Measurements from ENCODE around the gene MYO1C. TPM values are rescaled to one million over a fixed set of nuclear protein-coding genes. Genes with fewer than 3 reads are reported as not detected.

The MYO1C gene
- total and polyA plus RNA-seq, 2 experiments from 2014 or later = 76.8 to 85.3 TPM

DNA sequence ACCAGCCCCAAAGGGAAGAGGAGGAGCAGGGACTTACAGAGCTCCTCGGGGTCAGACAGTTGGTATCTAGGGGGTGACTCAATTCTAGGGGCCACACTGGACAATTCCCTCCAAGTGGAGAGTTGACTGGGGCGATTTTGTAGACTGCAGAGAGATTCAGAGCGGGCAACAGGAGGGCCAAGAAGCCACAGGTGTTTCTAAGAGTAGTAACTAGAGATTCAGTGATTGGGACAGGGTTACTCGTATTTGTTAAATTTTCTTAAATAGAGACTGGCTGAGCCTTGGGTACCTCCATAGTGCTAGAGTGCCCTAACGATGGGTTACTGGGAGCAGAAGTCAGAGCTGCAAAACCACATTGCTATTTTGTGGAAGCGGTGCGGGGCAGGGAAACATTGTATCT, 27.2 kb upstream of the MYO1C start:
- 94% methylated on average over 7 of the region's 7 CpGs for WGBS (ENCODE audit: low lambda C conversion rate, missing lambda C conversion rate)

DNA sequence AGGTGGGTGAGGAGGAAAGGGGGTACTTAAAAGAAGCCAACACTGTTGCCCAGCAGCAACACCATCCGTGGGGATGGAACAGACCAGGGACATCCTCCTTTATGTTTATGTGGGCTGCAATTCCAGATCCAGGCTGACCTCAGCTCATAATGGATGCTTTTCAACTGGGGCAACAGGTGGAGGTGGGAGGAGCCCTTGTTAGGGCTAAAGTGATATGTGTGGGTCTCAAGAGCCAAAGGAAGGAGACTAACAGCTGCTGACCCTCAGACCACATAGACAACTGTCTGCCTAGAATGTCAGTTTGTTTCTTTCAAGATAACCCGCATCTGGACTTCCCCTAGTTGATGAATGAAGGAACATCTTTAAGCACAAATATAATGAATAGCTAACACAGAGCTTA, 25.9 kb upstream of the MYO1C start:
- Histone ChIP-seq H3K9me3 (ENCODE audit: low read depth) (no peaks in the 10 kb centered on the region), H3K9me2 (replicated peaks; ENCODE audit: insufficient read depth) (no peaks in the 10 kb centered on the region), H3K79me2 (peaks cover 26% of the 10 kb centered on the region), H3K4me3 (no peak overlapping the region), H2AFZ (no peak overlapping the region), H3K4me1 (ENCODE audit: insufficient read depth) (peaks cover 12% of the 10 kb centered on the region), H3K4me2 (no peak overlapping the region), H3K27ac (no peak overlapping the region), H4K20me1 (ENCODE audit: insufficient read depth, poor library complexity, severe bottlenecking) (no peaks in the 10 kb centered on the region), H3K27me3 (no peaks in the 10 kb centered on the region), H3K36me3 (replicated peaks; ENCODE audit: insufficient read depth, low read depth) (no peaks in the 10 kb centered on the region)
- WGBS (ENCODE audit: low lambda C conversion rate, missing lambda C conversion rate) = 84% methylated on average over 2 of the region's 2 CpGs
- TF ChIP-seq, protein P1, sequence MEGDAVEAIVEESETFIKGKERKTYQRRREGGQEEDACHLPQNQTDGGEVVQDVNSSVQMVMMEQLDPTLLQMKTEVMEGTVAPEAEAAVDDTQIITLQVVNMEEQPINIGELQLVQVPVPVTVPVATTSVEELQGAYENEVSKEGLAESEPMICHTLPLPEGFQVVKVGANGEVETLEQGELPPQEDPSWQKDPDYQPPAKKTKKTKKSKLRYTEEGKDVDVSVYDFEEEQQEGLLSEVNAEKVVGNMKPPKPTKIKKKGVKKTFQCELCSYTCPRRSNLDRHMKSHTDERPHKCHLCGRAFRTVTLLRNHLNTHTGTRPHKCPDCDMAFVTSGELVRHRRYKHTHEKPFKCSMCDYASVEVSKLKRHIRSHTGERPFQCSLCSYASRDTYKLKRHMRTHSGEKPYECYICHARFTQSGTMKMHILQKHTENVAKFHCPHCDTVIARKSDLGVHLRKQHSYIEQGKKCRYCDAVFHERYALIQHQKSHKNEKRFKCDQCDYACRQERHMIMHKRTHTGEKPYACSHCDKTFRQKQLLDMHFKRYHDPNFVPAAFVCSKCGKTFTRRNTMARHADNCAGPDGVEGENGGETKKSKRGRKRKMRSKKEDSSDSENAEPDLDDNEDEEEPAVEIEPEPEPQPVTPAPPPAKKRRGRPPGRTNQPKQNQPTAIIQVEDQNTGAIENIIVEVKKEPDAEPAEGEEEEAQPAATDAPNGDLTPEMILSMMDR (IDR thresholded peaks at IDR 0.05; ENCODE audit: poor library complexity) = no peak
- TF ChIP-seq EZH2phosphoT487 (IDR thresholded peaks at IDR 0.05; ENCODE audit: low read depth, severe bottlenecking, unreplicated experiment) (no peak), EZH2 (IDR thresholded peaks at IDR 0.05; ENCODE audit: borderline replicate concordance) (no peak)
- no peak for DNase-seq (ENCODE audit: low spot score)

More for the DNA sequence above, 27.2 kb upstream of the MYO1C start:
- Histone ChIP-seq H3K36me3 (replicated peaks; ENCODE audit: insufficient read depth, low read depth) (no peaks in the 10 kb centered on the region), H3K79me2 (peaks cover 13% of the 10 kb centered on the region), H3K9me2 (replicated peaks; ENCODE audit: insufficient read depth) (no peaks in the 10 kb centered on the region), H4K20me1 (ENCODE audit: insufficient read depth, poor library complexity, severe bottlenecking) (no peaks in the 10 kb centered on the region), H3K27me3 (no peaks in the 10 kb centered on the region), H3K9me3 (ENCODE audit: low read depth) (no peaks in the 10 kb centered on the region), H2AFZ (no peak overlapping the region), H3K4me3 (no peak overlapping the region), H3K4me1 (ENCODE audit: insufficient read depth) (peaks cover 10% of the 10 kb centered on the region), H3K27ac (no peak overlapping the region), H3K4me2 (no peak overlapping the region)
- no peak for TF ChIP-seq EZH2 (IDR thresholded peaks at IDR 0.05; ENCODE audit: borderline replicate concordance)
- TF ChIP-seq, protein P1 (IDR thresholded peaks at IDR 0.05; ENCODE audit: poor library complexity) = no peak
- no peak for TF ChIP-seq EZH2phosphoT487 (IDR thresholded peaks at IDR 0.05; ENCODE audit: low read depth, severe bottlenecking, unreplicated experiment)
- DNase-seq (ENCODE audit: low spot score) = no peak

DNA sequence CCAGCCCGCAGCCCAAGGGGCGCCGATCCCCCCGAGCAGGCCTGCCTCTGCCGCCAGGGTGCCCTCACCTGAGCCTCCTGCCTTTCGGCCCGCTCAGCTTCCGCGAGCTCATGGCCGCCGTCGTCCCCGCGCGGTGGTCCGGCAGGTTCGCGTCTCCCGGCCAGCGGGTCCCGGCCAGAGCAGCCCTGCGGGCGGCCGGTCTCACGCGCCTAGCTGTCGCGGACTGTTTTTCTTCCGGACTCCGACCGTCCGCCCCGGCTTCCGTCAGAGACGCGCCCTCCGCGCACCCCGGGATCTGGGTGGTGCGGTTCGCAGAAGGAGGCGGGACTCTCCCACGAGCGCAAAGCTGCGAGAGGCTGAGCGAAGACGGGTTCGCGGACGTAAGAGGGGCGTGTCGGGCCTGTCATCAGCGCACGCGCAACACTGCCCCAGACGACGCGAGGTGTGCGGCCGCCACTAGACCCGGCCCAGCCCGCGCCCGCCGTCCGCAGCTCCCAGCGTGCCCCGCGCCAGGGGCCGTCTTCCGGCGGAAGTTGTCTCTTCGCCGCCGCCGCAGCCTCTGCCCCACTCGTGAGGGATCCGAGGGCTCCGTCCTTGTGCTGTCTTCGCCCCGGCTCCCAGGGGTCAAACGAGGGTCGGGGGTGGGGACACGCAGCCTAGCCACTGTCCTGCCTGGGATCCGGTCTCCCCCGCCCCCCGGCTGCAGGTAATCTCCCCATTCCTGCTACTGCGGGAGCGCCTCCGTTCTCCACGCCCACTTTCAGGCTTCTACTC, 24.1 kb upstream of the MYO1C start, which contains the start of gene INPP5K:
Gene INPP5K, minus strand, starts transcription at position 225 of the 774 bp plus-strand sequence. Its CDS starts 113 bp downstream, at position 112.
- peak within 1 kb of the TSS; percentile 89 for H3K4me2 ChIP-seq
- no peaks in the 10 kb centered on the region for H3K27me3 ChIP-seq
- peaks cover 12% of the 10 kb centered on the region for H3K4me1 ChIP-seq (ENCODE audit: insufficient read depth)
- 2% methylated on average over 64 of the region's 91 CpGs for WGBS (ENCODE audit: low lambda C conversion rate, missing lambda C conversion rate)
- H2AFZ ChIP-seq = peak within 1 kb of the TSS; percentile 82
- no peaks in the 10 kb centered on the region for H3K9me2 ChIP-seq (replicated peaks; ENCODE audit: insufficient read depth)
- H3K27ac ChIP-seq = peak within 1 kb of the TSS; percentile 93
- peak; percentile 99 for DNase-seq (ENCODE audit: low spot score)
- H3K9me3 ChIP-seq (ENCODE audit: low read depth) = no peaks in the 10 kb centered on the region
- H3K4me3 ChIP-seq = peak within 1 kb of the TSS; percentile 84
- no peaks in the 10 kb centered on the region for H3K36me3 ChIP-seq (replicated peaks; ENCODE audit: insufficient read depth, low read depth)
- H4K20me1 ChIP-seq (ENCODE audit: insufficient read depth, poor library complexity, severe bottlenecking) = no peaks in the 10 kb centered on the region
- TF ChIP-seq EZH2phosphoT487 (IDR thresholded peaks at IDR 0.05; ENCODE audit: low read depth, severe bottlenecking, unreplicated experiment) = no peak
- TF ChIP-seq EZH2 (IDR thresholded peaks at IDR 0.05; ENCODE audit: borderline replicate concordance) = no peak
- TF ChIP-seq, protein P1 (IDR thresholded peaks at IDR 0.05; ENCODE audit: poor library complexity) = no peak
- peaks cover 31% of the 10 kb centered on the region for H3K79me2 ChIP-seq

Measured in hepatocyte (in vitro differentiated cells).